Daoy (cell line): Measurements from ENCODE around the gene UNC93B1. TPM values are rescaled to one million over a fixed set of nuclear protein-coding genes. Genes with fewer than 3 reads are reported as not detected.
A peak's percentile ranks its signal among the peaks of the same experiment; 100 is the strongest.
"Not testable (repeated sequence)": the region's sequence is repeated elsewhere in the genome, so short reads cannot be mapped to it uniquely, and the experiment has no call there.

Experiments used
- DNase-seq: peaks from one replicate; pipeline ENCODE4 v3.0.0-alpha.2; 2015; ENCODE audit warnings: low read depth
- total RNA-seq: library from RNA; depleted of rRNA; stranded (reverse); fragments of >200 nt; shearing (Covaris generic); gene quantifications from 2 replicates; pipeline ENCODE4 v1.2.3, GENCODE V29; 2014

The UNC93B1 gene
- total RNA-seq, 1 experiment from 2014 or later = 11.7 TPM

GRCh38 chr11:68009391-68010089, 5.6 kb upstream of the UNC93B1 start:
- no peak for DNase-seq

GRCh38 chr11:68008381-68009337, 4.8 kb upstream of the UNC93B1 start:
- no peak for DNase-seq

- DNase-seq = no peak
These were observed 3.8 kb upstream of the UNC93B1 start for GRCh38 chr11:68007498-68008380.

DNA sequence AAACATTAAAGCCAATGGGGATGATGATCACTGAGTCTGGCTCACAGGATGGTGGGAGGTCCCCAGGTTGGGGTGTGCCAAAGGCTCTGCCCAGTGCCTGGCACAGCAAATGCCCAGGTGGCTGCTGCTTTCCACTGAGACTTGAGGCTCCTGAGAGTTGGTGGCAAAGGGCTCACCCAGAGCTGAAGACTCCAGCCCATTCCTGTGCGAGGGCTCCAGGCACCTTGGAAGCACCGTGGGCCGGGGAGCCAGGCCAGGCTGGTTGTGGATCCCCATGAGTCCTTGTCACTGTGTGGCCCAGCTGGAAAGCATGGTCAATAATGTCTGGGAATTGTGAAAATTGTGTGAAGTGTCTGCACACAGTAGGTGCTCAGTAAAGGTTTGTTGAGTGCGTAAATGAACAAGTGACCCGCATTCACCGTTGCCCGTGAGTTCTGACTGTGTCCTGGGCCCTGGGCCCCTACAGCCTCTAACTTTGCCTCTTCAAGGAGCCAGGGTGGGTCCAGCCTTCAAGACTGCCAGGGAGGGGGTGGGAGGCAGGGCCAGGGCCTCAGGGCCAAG, 2.8 kb upstream of the UNC93B1 start:
- no peak for DNase-seq

DNA sequence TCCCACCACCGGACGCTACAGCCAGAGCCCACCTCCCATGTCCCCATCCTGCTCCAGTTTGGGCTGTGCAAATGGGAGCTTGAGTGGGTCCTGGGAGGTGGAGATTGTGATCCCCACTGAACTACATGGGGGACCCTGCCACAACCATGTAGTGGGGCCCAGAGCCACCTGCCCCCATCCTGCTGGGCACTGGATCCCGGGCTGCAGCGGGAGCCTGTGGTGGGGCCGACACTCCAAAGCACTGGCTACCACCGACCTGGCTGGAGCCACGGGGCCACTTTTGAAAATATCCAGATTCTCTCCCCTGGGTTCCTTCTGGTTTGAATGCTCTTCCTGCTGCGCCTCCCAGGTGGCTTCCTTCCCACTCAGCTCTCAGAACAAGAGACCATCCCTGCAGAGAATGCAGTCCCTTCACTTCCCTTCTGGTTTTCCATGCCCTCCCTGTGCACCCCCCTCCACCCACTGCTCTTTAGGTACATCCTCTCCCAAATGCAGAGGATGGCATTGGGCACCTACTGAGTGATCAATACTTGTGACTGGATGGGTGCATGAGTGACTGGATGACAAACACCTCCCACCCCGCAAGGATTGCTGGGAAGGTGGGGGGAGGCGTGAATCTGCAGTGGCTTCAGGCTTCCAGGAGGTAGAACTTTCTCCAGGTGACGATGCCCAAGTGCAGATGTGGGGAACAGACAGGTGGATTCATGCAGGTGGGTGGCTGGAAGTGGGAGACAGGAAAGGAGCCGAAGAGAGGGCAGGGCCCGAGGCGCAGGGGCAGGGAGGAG, 846 bp upstream of the UNC93B1 start:
- no peak for DNase-seq

DNA sequence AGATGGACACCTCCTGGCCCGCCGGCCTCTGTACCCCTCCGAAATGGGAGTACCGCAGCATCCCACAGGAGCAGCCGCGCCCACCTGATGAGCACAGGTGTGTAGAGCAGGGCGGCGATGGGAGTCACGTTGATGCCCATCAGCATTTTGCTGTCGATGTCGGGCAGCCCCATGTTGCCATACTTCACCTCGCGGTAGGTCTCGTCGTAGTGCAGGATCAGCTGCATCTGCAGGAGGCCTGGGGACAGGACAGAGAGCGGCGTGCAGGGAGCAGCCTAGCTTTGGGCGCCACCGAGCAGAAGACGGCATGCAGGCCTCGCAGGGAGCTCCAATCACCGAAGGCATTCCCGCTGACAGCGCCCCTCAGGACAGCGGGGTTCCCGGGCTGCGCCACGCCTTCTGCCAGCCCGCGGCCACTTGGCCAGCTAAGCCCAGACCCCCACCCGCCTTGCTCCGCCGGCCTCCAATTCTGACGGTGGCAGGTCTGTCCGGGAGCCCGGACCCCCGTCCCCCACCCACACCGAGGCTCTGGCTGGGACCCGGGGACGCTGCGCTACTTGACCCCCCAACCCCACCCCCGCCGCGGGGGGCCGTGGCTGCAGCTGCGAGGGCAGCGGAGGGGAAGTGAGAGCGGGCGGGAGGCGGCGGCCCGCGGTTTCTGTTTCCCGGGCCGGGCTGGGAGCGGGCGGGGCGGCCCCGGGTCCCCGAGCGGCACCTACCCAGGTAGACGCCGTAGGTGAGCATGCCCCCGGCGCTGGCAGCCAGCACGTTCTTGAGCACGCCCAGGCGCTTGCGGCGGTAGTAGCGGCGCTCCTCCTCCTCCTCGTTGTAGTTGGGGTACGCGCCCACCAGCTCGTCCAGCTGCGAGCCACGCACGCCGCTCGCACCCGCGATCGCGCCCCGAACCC, 705 bp downstream of the UNC93B1 start:
- no peak for DNase-seq

DNA sequence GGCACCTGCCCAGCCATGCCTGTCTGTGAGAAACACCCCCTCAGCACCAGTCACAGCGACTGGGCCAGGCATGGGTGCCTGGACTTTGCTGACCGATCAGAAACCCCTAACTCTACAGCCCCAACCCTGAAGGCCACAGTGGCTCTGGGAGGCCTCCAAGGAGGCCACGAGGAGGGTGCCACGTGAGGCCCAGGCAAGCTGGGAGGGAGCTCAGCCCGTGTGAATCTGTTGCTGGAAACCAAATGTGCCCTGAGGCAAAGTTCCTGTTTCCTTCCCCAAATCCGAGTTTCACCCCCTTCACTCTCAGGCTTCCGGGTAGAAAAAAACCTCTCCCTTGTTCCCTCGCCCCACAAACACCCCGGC, 1.3 kb downstream of the UNC93B1 start:
- no peak for DNase-seq

GRCh38 chr11:67999704-68000103, 4.2 kb downstream of the UNC93B1 start:
- DNase-seq = no peak

DNA sequence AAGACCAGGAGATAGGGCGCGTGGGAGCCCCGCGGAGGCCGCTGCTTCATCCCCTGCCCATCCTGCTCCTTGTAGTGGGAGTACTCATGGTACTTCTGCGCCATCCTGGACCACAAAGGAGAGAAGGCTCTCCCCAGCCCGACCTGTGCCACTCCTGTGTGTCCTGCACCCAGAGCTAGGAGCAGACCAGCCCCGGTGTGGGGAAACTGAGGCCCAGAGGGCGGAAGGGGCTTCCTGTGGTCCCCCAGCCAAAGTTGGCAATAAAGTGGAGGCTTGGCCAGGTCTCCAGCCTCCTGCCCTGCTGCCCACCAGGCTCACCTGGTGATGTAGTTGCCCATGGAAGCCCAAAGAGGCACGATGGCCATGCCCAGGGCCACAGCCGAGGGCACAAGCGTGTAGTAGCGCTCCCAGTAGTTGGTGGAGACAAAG, 4.7 kb downstream of the UNC93B1 start:
- DNase-seq = no peak

- no peak for DNase-seq
These were observed 5.5 kb downstream of the UNC93B1 start for GRCh38 chr11:67998150-67999045.

- DNase-seq = no peak
These were observed 6.4 kb downstream of the UNC93B1 start for GRCh38 chr11:67997475-67997921.

- DNase-seq = peak; percentile 59
These were observed 7.0 kb downstream of the UNC93B1 start for GRCh38 chr11:67996622-67997474.

- DNase-seq = no peak
These were observed 7.8 kb downstream of the UNC93B1 start for GRCh38 chr11:67996051-67996450.

GRCh38 chr11:67995579-67995978, 8.3 kb downstream of the UNC93B1 start:
- not testable (repeated sequence) for DNase-seq

GRCh38 chr11:67995129-67995528, 8.8 kb downstream of the UNC93B1 start:
- DNase-seq = not testable (repeated sequence)

- DNase-seq = not testable (repeated sequence)
These were observed 9.5 kb downstream of the UNC93B1 start for GRCh38 chr11:67994387-67994786.

DNA sequence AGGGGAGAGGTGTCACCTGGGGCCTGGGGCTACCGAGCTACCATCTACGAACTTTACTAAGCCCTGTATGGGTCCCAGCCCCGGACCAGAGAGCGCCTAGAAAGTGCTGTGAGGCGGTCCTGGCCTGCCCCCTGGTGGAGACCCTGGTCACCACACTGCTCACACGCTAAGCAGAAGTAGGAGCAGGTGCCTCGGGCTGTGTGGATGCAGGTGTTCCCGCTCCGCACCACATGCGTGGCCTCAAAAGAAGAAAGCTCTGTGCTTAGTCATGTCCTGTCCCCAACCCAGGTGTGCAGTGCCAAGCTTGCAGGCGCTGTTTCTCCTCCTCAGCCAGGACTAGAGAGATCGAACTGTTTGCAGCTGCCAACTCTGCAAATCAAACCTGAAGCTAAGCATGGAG, 10.1 kb downstream of the UNC93B1 start:
- peak; percentile 25 for DNase-seq
